Measurements from ENCODE around the gene GFPT2.

DNA sequence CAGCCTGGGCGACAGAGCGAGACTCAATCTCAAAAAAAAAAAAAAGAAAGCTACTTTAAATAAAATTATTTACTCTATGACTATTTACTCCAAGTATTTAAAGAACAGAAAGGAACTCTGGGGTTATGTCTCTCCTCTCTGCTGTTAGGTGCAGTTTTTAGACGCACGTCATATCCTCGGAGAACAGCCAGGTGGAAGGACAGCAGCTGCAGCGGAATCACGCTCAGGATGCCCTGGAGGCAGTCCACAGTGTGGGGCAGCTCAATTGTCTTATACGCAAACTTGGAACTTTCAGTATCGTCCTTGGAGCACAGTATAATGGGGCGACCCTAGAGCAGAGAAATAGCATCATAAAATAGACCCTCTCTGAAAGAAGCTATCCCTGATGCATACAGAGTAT is 50.9 kb downstream of the GFPT2 start:
- no peak for TF ChIP-seq POLR2AphosphoS5 (IDR thresholded peaks at IDR 0.05; ENCODE audit: borderline replicate concordance, low read depth, low read length)
- TF ChIP-seq EZH2 (IDR thresholded peaks at IDR 0.05), result no peak

Data from SK-N-MC (cell line).